Activated CD8-positive, alpha-beta memory T cell treated with anti-CD3 and anti-CD28 coated beads for 48 hours (primary cell): ENCODE data around the gene HDLBP.

ENCODE experiments used
- DNase-seq, 3 experiments: peaks; one replicate each; pipeline ENCODE4 v3.0.0-alpha.2; 2020; ENCODE audit warnings: low read depth in 2 of 3, low spot score in 2 of 3

The HDLBP gene

DNA sequence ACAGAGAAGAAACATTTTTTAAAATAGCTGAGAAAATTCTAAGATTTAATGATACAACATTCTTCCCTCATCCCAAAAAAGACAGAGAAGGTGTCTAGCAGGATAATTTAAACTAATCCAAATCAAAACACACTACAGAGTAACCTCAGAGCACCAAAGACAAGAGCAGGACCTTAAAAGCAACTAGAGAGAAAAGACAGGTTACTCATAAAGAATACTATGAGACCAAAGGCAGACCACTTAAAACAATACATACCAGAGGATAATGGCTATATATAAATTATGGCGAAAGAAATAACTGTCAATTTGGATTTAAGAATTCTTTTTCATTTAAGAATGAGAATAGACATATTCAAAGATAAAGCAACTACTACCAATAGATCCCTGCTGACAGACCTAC lies 40.0 kb downstream of the HDLBP start:
- DNase-seq = no peak

DNA sequence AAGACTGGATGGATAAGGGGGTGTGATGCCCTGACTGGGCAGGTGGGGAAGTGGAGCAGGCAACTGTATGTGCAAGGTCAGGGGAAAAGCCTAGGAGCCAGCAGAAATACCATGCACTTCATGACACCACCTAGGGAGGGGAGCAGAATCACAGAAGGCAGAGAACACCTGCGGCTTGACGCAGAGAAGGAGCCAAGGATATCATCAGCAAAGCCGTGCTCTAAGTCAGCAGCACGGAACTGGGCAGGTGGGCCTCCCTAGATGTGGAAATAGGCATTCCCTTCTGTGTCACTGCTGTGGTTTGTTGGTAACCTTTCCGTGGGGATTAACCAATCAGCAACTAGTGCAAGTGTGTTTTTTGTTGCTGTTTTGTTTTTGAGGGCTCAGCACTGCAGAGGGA lies 41.3 kb downstream of the HDLBP start:
- no peak for DNase-seq

- no peak for DNase-seq
These were observed 42.1 kb downstream of the HDLBP start for GRCh38 chr2:241273210-241274020.

DNA sequence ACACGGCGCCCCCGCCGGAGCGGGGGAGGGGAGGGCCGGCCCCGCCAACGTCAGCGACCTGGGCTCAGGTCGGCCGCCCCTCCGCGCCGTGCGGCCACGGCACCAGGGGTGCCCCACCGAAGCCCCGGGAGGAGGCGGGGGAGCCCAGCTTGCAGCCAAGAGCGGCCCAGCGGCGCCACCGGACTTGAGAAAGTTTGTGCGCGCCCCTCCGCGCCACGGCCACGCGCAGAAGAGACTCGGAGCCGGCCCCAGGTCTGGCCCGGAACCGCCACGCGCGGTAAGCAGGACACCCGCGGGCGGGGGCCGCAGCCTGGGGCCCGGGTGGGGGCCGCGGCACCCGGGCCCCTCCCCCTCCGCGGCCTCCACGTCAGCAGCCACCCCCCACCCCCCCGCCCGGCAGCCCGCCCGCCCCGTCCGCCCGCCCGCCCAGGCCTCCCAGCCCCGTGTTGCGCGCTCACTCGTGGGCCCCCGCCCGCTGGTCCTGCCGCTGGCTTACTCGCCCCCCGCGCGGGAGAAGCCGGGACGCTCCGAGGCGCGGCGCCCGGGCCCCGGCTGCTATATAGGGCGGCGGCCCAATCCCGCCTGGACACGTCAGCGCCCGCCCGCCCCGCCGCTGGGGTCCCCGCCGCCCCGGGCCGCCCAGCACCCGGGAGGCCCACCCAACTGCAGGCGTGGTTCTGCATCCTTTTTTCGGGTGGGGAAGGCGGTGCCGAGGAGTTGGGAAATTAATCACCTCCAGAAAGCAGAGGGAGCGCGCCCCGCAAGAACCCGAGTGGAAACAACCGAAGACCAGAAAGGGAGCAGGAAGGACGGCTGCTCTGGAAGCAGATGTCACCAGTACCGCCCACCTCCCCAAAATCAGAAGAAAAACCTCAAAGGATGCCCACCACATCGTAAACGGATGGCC lies 42.9 kb downstream of the HDLBP start:
- DNase-seq = peak; percentile 20 to 52 (median 26)

DNA sequence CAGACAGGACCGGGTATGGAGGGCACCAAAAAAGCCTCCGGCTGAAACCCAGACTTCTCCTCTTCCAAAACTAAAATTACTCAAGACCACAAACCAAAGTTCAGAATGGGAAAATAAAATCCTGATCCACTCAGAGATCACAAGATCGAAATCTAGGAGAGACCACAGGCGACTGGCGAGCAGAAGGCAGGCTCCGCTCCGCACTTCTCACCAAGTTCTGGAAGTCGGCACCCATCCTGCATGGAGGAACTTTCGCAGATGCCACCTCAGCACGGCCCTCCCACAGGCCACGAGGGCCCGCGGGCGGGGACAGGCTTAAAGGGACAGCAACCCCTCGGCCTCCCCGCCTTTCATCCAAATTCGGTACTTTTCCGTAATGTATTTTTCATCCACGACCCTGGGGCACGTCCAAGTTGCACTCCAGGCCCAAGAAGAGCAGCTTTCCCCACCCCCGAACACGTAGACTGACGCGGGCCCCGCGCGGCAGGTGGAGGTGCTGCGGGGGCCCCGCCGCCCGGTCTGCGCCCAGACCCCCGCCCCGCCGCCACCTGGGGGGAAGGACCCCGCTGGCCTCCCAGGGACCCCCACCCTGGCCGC lies 43.7 kb downstream of the HDLBP start:
- DNase-seq = peak; percentile 19 to 27 (median 22)

- no peak for DNase-seq
These were observed 44.9 kb downstream of the HDLBP start for GRCh38 chr2:241270531-241270930.

DNA sequence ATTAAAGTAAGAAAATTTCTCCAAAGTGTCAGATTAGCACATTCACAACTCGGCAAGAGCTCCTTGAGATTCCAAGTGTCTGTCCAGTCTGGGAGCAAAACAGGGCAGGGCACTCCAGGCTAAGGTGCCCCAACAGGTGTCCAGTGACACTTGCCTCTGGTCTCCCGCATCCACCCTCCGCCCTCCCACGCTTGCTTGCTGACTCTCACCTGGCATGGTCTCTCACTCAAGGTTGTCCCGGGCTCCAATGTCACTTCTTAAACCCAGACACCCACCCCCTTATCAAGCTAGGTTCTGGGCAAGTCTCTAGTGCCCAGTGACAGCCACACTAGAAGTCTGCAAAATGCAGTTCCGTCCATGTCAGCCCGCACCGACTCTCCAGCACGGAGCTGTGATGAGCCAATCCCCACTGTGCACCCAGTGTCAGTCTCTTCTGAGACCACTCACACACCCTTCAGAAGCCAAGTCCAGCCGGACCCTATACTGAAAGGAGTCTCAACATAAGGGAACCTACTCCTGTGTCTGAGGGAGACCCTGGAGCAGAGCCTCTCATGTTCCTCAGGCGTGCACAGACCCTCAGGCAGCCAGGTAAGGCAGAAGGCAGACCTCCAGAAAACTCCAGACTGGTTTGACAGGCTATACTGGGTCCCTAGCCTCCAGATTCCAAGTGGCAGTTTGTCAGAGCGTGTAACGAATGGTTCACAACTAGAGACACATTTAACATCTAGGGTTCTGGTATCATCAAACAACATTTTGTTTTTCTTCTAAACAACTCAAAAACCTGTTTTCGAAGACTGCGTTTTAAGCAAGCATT lies 45.6 kb downstream of the HDLBP start:
- no peak for DNase-seq

GRCh38 chr2:241268716-241269445 lies 46.6 kb downstream of the HDLBP start:
- no peak for DNase-seq

- DNase-seq = no peak
These were observed 47.2 kb downstream of the HDLBP start for GRCh38 chr2:241268306-241268705.

DNA sequence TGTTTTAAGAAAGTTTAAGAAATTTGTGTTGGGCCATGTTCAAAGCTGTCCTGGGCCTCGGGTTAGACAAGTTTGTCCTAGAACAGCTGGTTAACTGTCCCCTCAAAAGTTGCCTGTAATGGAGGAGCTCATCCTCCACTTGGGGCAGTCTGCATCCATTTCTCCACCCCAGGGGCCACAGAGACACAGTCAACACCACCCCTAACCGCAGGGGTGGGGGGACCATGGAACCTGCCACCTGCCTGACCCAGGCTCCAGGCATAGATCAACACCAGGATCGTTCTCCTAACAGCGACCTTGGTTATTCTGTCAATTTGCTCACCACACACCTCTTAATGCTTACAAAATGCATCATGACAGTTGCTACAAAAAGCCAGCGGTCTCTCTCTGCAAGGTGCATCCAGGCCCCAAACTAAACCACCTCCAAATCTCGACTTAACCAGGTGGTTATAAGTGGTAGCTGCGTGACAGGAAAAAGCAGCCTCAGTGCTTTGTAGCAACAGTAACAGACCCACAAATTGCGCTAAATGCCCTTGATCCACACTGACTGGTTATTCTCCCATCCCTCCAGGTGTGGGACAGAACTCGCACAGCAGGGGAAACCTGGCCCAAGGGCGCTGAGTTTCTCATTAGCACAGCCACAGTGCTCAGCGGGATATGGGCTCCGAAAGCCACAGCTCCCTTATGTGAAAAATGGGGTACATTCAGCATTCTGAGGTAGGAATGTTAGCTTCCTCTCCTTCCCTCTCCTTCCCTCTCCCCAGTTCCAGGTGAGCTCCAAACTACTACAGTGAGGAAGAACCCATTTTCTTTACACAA lies 48.0 kb downstream of the HDLBP start:
- DNase-seq = no peak

DNA sequence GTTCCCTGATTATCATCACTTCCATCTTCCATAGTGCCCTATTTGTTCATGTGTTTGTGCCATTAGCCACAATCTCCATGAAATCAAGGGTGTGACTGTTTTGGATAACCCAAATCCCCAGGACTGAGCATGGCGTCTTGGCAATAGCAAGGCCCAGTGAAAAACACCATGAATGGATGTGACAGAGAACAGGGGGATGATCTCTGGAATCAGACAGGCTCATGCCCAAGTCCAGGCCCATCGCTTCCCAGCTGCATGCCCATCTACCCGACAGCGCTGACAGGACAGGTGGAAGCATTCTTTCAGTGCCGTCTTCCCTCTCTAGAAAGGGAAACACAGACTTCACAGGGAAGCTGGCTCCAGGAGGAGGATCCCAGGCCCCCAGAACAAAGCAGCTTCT lies 50.0 kb downstream of the HDLBP start:
- DNase-seq = no peak

GRCh38 chr2:241263061-241263460 lies 52.4 kb downstream of the HDLBP start:
- DNase-seq = no peak

GRCh38 chr2:241261628-241262027 lies 53.8 kb downstream of the HDLBP start:
- no peak for DNase-seq

DNA sequence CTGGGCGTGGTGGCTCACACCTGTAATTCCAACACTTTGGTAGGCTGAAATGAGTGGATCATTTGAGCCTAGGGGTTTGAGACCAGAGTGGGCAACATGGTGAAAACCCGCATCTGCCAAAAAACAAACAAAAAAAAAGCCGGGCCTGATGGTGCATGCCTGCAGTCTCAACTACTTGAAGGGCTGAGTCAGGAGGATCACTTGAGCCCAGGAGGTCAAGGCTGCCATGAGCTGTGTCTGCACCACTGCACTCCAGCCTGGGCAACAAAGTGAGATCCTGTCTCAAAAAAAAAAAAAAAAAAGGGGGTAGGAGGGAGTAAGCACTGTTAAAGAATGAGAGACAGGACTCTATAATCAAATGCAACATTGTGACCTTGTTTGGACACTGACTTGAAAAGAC lies 54.6 kb downstream of the HDLBP start:
- DNase-seq = no peak

- no peak for DNase-seq
These were observed 56.8 kb downstream of the HDLBP start for GRCh38 chr2:241258505-241259280.

- DNase-seq = no peak
These were observed 57.9 kb downstream of the HDLBP start for GRCh38 chr2:241257419-241258032.

- no peak for DNase-seq
These were observed 59.3 kb downstream of the HDLBP start for GRCh38 chr2:241256168-241256545.

DNA sequence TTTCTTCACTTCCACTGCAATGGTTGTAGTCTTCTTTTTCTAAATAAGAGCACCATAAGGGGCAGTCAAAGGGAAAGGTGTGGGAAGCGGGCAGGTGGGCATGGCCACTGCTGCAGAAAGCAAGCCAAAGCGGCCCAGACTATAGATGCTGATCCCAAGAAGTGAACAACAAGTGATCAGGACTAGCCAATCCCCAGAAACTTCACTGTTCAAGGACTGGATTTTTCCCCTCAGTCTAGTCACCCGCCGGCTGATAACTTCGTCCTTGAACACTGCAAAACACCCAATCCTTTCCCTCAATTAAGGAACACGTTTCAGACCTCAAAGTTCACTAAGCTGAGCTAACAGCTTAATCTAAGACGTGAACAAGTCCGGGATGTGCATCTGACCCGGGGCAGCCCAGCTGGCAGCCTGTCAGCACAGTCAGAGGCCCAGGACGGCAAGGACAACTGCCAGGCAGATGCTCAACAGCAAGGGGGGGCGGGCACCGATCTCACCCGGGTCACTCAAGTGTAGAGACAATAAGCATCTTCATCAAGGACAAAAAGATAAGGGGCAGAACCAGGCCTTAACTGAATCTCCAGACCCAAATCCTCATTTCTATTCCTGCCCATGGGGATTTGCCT lies 59.8 kb downstream of the HDLBP start:
- no peak for DNase-seq
